Esophagus muscularis mucosa (tissue), 3 donors: ENCODE results near the gene EHBP1.

Experiments
- POLR2A ChIP-seq: fragments of 450-650 bp; IDR thresholded peaks from one replicate; pipeline ENCODE4 v1.6.1; 2017; ENCODE audit warnings: antibody characterized with exemption, moderate library complexity, mild to moderate bottlenecking, low read depth
- POLR2AphosphoS5 ChIP-seq, 2 donors: sonication (generic); formaldehyde crosslinking; IDR thresholded peaks; one replicate each; pipeline ENCODE4 v1.6.1; 2017; ENCODE audit warnings: antibody characterized with exemption in 2 of 2
- TF ChIP-seq, protein P1 (sequence below), 3 experiments: fragments of 200-600 bp in 2 of 3; fragments of 450-650 bp in 1 of 3; sonication (generic) in 2 of 3; IDR thresholded peaks; one replicate each; pipeline ENCODE4 v1.5.1; 2017 to 2019; ENCODE audit warnings: antibody characterized with exemption in 3 of 3, mild to moderate bottlenecking in 2 of 3, moderate library complexity in 1 of 3

DNA sequence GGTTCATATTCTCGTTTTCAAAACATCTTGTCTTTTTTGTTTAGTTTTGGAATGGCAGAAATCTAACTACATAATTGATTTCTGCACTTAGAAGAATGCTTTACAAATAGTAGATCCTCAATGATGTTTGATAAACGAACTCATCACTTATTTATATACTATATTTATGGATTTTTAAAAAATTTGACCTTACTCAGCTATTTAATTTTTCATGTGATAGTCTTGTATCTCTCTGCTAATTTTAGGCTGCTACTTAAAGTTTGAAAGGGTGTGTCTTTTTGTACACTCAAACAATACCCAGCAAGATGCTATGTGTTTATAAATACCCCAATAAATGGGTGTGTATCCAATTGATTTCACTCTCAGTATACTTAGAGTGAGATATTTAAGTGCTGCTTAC is 86.9 kb downstream of the EHBP1 start:
- TF ChIP-seq POLR2A: no peak
- TF ChIP-seq, protein P1, sequence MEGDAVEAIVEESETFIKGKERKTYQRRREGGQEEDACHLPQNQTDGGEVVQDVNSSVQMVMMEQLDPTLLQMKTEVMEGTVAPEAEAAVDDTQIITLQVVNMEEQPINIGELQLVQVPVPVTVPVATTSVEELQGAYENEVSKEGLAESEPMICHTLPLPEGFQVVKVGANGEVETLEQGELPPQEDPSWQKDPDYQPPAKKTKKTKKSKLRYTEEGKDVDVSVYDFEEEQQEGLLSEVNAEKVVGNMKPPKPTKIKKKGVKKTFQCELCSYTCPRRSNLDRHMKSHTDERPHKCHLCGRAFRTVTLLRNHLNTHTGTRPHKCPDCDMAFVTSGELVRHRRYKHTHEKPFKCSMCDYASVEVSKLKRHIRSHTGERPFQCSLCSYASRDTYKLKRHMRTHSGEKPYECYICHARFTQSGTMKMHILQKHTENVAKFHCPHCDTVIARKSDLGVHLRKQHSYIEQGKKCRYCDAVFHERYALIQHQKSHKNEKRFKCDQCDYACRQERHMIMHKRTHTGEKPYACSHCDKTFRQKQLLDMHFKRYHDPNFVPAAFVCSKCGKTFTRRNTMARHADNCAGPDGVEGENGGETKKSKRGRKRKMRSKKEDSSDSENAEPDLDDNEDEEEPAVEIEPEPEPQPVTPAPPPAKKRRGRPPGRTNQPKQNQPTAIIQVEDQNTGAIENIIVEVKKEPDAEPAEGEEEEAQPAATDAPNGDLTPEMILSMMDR (IDR thresholded peaks at IDR 0.05): no peak
- TF ChIP-seq POLR2AphosphoS5 (IDR thresholded peaks at IDR 0.05): no peak
